Stimulated activated CD4-positive, alpha-beta T cell treated with anti-CD3 and anti-CD28 coated beads, TNF-alpha, amount 100 ng/mL, for 48 hours (primary cell): ENCODE data around the gene SQOR.

Experiments
- DNase-seq, 3 donors: peaks; one replicate each; pipeline ENCODE4 v3.0.0-alpha.2; 2020; ENCODE audit warnings: low read depth in 3 of 3

Gene SQOR

GRCh38 chr15:45634432-45635190, at the start of gene SQOR:
TSS of gene SQOR (plus strand) at chr15:45635029. CDS start at chr15:45658924, 23,895 bp downstream.
- DNase-seq, result peak; percentile 34 to 62 (median 43)

GRCh38 chr15:45585069-45585791, 49.6 kb upstream of the SQOR start:
- DNase-seq, result no peak

- no peak for DNase-seq
Measured at GRCh38 chr15:45586125-45586524, 48.7 kb upstream of the SQOR start.

GRCh38 chr15:45586601-45587094, 48.2 kb upstream of the SQOR start:
- DNase-seq, result no peak

- peak; percentile 73 to 79 (median 78) for DNase-seq
Measured at GRCh38 chr15:45587095-45587862, 47.5 kb upstream of the SQOR start, which contains the start of gene BLOC1S6. TSS of gene BLOC1S6 (plus strand) at chr15:45587379. CDS start at chr15:45587444, 65 bp downstream.

GRCh38 chr15:45587863-45588170, 47.0 kb upstream of the SQOR start:
- no peak for DNase-seq

GRCh38 chr15:45588219-45588875, 46.5 kb upstream of the SQOR start:
- DNase-seq, result no peak

GRCh38 chr15:45589256-45589655, 45.6 kb upstream of the SQOR start:
- DNase-seq, result no peak

GRCh38 chr15:45594319-45594718, 40.5 kb upstream of the SQOR start:
- no peak for DNase-seq

- DNase-seq, result no peak
Measured at GRCh38 chr15:45594835-45595530, 39.8 kb upstream of the SQOR start.

GRCh38 chr15:45603881-45604280, 30.9 kb upstream of the SQOR start:
- no peak for DNase-seq

- no peak for DNase-seq
Measured at GRCh38 chr15:45604326-45604725, 30.5 kb upstream of the SQOR start.

- DNase-seq, result no peak
Measured at GRCh38 chr15:45606413-45606812, 28.4 kb upstream of the SQOR start.

GRCh38 chr15:45606841-45607240, 28.0 kb upstream of the SQOR start:
- DNase-seq, result no peak

- no peak for DNase-seq
Measured at GRCh38 chr15:45611305-45611704, 23.5 kb upstream of the SQOR start.

- DNase-seq, result no peak
Measured at GRCh38 chr15:45612790-45613415, 21.9 kb upstream of the SQOR start.

- no peak for DNase-seq
Measured at GRCh38 chr15:45616901-45617323, 17.9 kb upstream of the SQOR start.

- no peak for DNase-seq
Measured at GRCh38 chr15:45618813-45619212, 16.0 kb upstream of the SQOR start.

- DNase-seq, result no peak
Measured at GRCh38 chr15:45628136-45628535, 6.7 kb upstream of the SQOR start.

GRCh38 chr15:45630917-45631691, 3.7 kb upstream of the SQOR start:
- DNase-seq, result no peak
